GM19328 (cell line): Measurements from ENCODE around the gene MECP2.

Experiments used
- ATAC-seq: cut with Tn5 transposase; IDR thresholded peaks from one replicate; pipeline ENCODE4 v1.9.1; 2021; ENCODE audit warnings: mild to moderate bottlenecking, moderate library complexity; ENCODE audit not compliant: unreplicated experiment

The MECP2 gene

GRCh38 chrX:154039577-154039976, 57.9 kb downstream of the MECP2 start:
- ATAC-seq = no peak

GRCh38 chrX:154038656-154039055, 58.9 kb downstream of the MECP2 start:
- ATAC-seq = no peak

- no peak for ATAC-seq
These were observed 59.8 kb downstream of the MECP2 start for GRCh38 chrX:154037754-154038153.

- ATAC-seq = no peak
These were observed 61.0 kb downstream of the MECP2 start for GRCh38 chrX:154036513-154036912.

- ATAC-seq = no peak
These were observed 63.7 kb downstream of the MECP2 start for GRCh38 chrX:154033848-154034247.

GRCh38 chrX:154032653-154033052, 64.9 kb downstream of the MECP2 start:
- ATAC-seq = no peak

- ATAC-seq = no peak
These were observed 65.4 kb downstream of the MECP2 start for GRCh38 chrX:154032160-154032559.

GRCh38 chrX:154030715-154031305, 66.7 kb downstream of the MECP2 start:
- ATAC-seq = no peak

- ATAC-seq = no peak
These were observed 67.3 kb downstream of the MECP2 start for GRCh38 chrX:154030266-154030665.

- no peak for ATAC-seq
These were observed 68.1 kb downstream of the MECP2 start for GRCh38 chrX:154029439-154029838.

GRCh38 chrX:154028502-154029184, 68.9 kb downstream of the MECP2 start:
- ATAC-seq = no peak

- ATAC-seq = no peak
These were observed 69.5 kb downstream of the MECP2 start for GRCh38 chrX:154027986-154028385.

GRCh38 chrX:154027022-154027402, 70.5 kb downstream of the MECP2 start:
- no peak for ATAC-seq

GRCh38 chrX:154026136-154027021, 71.1 kb downstream of the MECP2 start:
- ATAC-seq = no peak

GRCh38 chrX:154025230-154025629, 72.3 kb downstream of the MECP2 start:
- no peak for ATAC-seq

- no peak for ATAC-seq
These were observed 73.2 kb downstream of the MECP2 start for GRCh38 chrX:154024271-154024670.

- no peak for ATAC-seq
These were observed 74.1 kb downstream of the MECP2 start for GRCh38 chrX:154023276-154024000.

- ATAC-seq = no peak
These were observed 75.4 kb downstream of the MECP2 start for GRCh38 chrX:154022108-154022507.

- no peak for ATAC-seq
These were observed 76.3 kb downstream of the MECP2 start for GRCh38 chrX:154021131-154021611.

GRCh38 chrX:154020536-154021115, 76.9 kb downstream of the MECP2 start:
- no peak for ATAC-seq
